DND-41 (cell line): ENCODE results near the gene U2AF2.

Experiments
- ATAC-seq: fragments of 200-7000 bp; cut with Tn5 transposase; 3 replicates; pipeline ENCODE4 v1.9.1; 2021; ENCODE audit warnings: low read depth; ENCODE audit not compliant: insufficient read depth
- DNase-seq: peaks from one replicate; pipeline ENCODE4 v3.0.0-alpha.2; 2020
- H2AFZ ChIP-seq: 2 replicates; pipeline ENCODE4 v1.6.0; 2012; ENCODE audit warnings: low read depth, low read length
- H3K27ac ChIP-seq: 2 replicates; pipeline ENCODE4 v1.5.1; 2012; ENCODE audit warnings: low read length, inconsistent platforms
- H3K27me3 ChIP-seq: fragments of 200-600 bp; sonication (generic); 2 replicates; pipeline ENCODE4 v1.6.0; 2012; ENCODE audit warnings: low read length, mild to moderate bottlenecking, inconsistent platforms; ENCODE audit not compliant: insufficient read depth, poor library complexity
- H3K36me3 ChIP-seq: 2 replicates; pipeline ENCODE4 v1.5.1; 2012; ENCODE audit warnings: low read length, inconsistent platforms; ENCODE audit not compliant: insufficient read depth
- H3K4me1 ChIP-seq: 2 replicates; pipeline ENCODE4 v1.5.1; 2012; ENCODE audit warnings: mild to moderate bottlenecking, low read length; ENCODE audit not compliant: insufficient read depth
- H3K4me2 ChIP-seq: 2 replicates; pipeline ENCODE4 v1.6.0; 2012; ENCODE audit warnings: mild to moderate bottlenecking, moderate library complexity, low read length, inconsistent platforms; ENCODE audit not compliant: insufficient read depth
- H3K4me3 ChIP-seq, 2 experiments: fragments of 200-600 bp in 1 of 2; shearing (Covaris generic) in 1 of 2; 2 replicates each; pipeline ENCODE4 v1.5.1; 2012 to 2016; ENCODE audit warnings: inconsistent platforms in 2 of 2, low read length in 2 of 2, mild to moderate bottlenecking in 2 of 2, low read depth in 1 of 2, moderate library complexity in 1 of 2
- H3K79me2 ChIP-seq: 2 replicates; pipeline ENCODE4 v1.6.0; 2012; ENCODE audit warnings: low read length, inconsistent platforms; ENCODE audit not compliant: insufficient read depth
- H3K9ac ChIP-seq: 2 replicates; pipeline ENCODE4 v1.6.0; 2012; ENCODE audit warnings: low read depth, mild to moderate bottlenecking, inconsistent platforms, low read length, moderate library complexity
- H3K9me3 ChIP-seq: 2 replicates; pipeline ENCODE4 v1.5.1; 2012; ENCODE audit warnings: low read length, moderate library complexity, mild to moderate bottlenecking, inconsistent platforms; ENCODE audit not compliant: insufficient read depth, severe bottlenecking
- H4K20me1 ChIP-seq: 2 replicates; pipeline ENCODE4 v1.6.0; 2012; ENCODE audit warnings: low read length; ENCODE audit not compliant: insufficient read depth
- CTCF ChIP-seq: IDR thresholded peaks from 2 replicates; pipeline ENCODE4 v1.5.1; 2012; ENCODE audit warnings: borderline replicate concordance, low read length, moderate library complexity, mild to moderate bottlenecking; ENCODE audit not compliant: poor library complexity, severe bottlenecking; ENCODE audit errors: extremely low read depth
- EZH2 ChIP-seq: IDR thresholded peaks from 3 replicates; pipeline ENCODE4 v1.6.1; 2012; ENCODE audit warnings: borderline replicate concordance, low read depth, mild to moderate bottlenecking, moderate library complexity, low read length, inconsistent platforms; ENCODE audit not compliant: severe bottlenecking

The U2AF2 gene

GRCh38 chr19:55683449-55684261, 28.8 kb downstream of the U2AF2 start:
- peaks cover 75% of the 10 kb centered on the region for H3K79me2 ChIP-seq
- peaks cover 90% of the 10 kb centered on the region for H3K36me3 ChIP-seq
- H3K27me3 ChIP-seq, result no peaks in the 10 kb centered on the region
- no peak overlapping the region for H3K27ac ChIP-seq
- peaks cover 70% of the 10 kb centered on the region for H4K20me1 ChIP-seq
- H3K4me2 ChIP-seq, result no peak overlapping the region
- no peak overlapping the region for H3K4me3 ChIP-seq
- H2AFZ ChIP-seq, result no peak overlapping the region
- no peak for DNase-seq
- ATAC-seq, result no peak
- no peaks in the 10 kb centered on the region for H3K9me3 ChIP-seq
- TF ChIP-seq EZH2 (no peak), CTCF (no peak)
- H3K4me1 ChIP-seq, result no peaks in the 10 kb centered on the region
- no peak overlapping the region for H3K9ac ChIP-seq

- peaks cover 90% of the 10 kb centered on the region for H3K36me3 ChIP-seq
- TF ChIP-seq CTCF (no peak), EZH2 (no peak)
- H3K27ac ChIP-seq, result no peak overlapping the region
- no peaks in the 10 kb centered on the region for H3K27me3 ChIP-seq
- ATAC-seq (no peak), DNase-seq (no peak)
- H3K4me2 ChIP-seq, result no peak overlapping the region
- H3K4me3 ChIP-seq, result no peak overlapping the region
- H2AFZ ChIP-seq, result no peak overlapping the region
- H3K9me3 ChIP-seq, result no peaks in the 10 kb centered on the region
- no peaks in the 10 kb centered on the region for H3K4me1 ChIP-seq
- peaks cover 65% of the 10 kb centered on the region for H4K20me1 ChIP-seq
- H3K9ac ChIP-seq, result no peak overlapping the region
- H3K79me2 ChIP-seq, result peaks cover 60% of the 10 kb centered on the region
Measured at GRCh38 chr19:55684946-55685681, 30.3 kb downstream of the U2AF2 start.

- Histone ChIP-seq H2AFZ (no peak overlapping the region), H3K4me2 (no peak overlapping the region), H3K4me1 (no peaks in the 10 kb centered on the region), H3K36me3 (peaks cover 90% of the 10 kb centered on the region), H3K9me3 (no peaks in the 10 kb centered on the region), H3K9ac (no peak overlapping the region), H4K20me1 (peaks cover 66% of the 10 kb centered on the region), H3K27ac (no peak overlapping the region), H3K79me2 (peaks cover 54% of the 10 kb centered on the region), H3K27me3 (no peaks in the 10 kb centered on the region), H3K4me3 (no peak overlapping the region)
- ATAC-seq (no peak), DNase-seq (no peak)
- TF ChIP-seq EZH2 (no peak), CTCF (no peak)
Measured at GRCh38 chr19:55685776-55686175, 30.9 kb downstream of the U2AF2 start.
